HG02759 (cell line): Measurements from ENCODE around the gene PLXDC1.

Experiments used
- ATAC-seq: cut with Tn5 transposase; IDR thresholded peaks from one replicate; pipeline ENCODE4 v1.9.1; 2021; ENCODE audit warnings: mild to moderate bottlenecking, moderate library complexity; ENCODE audit not compliant: unreplicated experiment

Gene PLXDC1

GRCh38 chr17:39099663-39100286, 51.7 kb downstream of the PLXDC1 start:
- ATAC-seq: no peak

- ATAC-seq: no peak
Measured at GRCh38 chr17:39098588-39098987, 52.8 kb downstream of the PLXDC1 start.

- no peak for ATAC-seq
Measured at GRCh38 chr17:39097537-39097936, 53.9 kb downstream of the PLXDC1 start.

- ATAC-seq: no peak
Measured at GRCh38 chr17:39097150-39097519, 54.3 kb downstream of the PLXDC1 start.

GRCh38 chr17:39096508-39097149, 54.8 kb downstream of the PLXDC1 start:
- ATAC-seq: no peak

- no peak for ATAC-seq
Measured at GRCh38 chr17:39095309-39095686, 56.1 kb downstream of the PLXDC1 start.

- ATAC-seq: no peak
Measured at GRCh38 chr17:39094607-39095308, 56.7 kb downstream of the PLXDC1 start.

GRCh38 chr17:39092692-39093230, 58.7 kb downstream of the PLXDC1 start:
- ATAC-seq: no peak

- ATAC-seq: no peak
Measured at GRCh38 chr17:39090908-39091665, 60.4 kb downstream of the PLXDC1 start.

GRCh38 chr17:39090400-39090799, 61.0 kb downstream of the PLXDC1 start:
- no peak for ATAC-seq

- no peak for ATAC-seq
Measured at GRCh38 chr17:39084558-39084957, 66.9 kb downstream of the PLXDC1 start.

GRCh38 chr17:39083270-39083669, 68.2 kb downstream of the PLXDC1 start:
- ATAC-seq: no peak

- ATAC-seq: no peak
Measured at GRCh38 chr17:39082482-39082881, 69.0 kb downstream of the PLXDC1 start.

- no peak for ATAC-seq
Measured at GRCh38 chr17:39081851-39082250, 69.6 kb downstream of the PLXDC1 start.

GRCh38 chr17:39080421-39081078, 70.9 kb downstream of the PLXDC1 start:
- ATAC-seq: no peak

- no peak for ATAC-seq
Measured at GRCh38 chr17:39079836-39080235, 71.6 kb downstream of the PLXDC1 start.

- ATAC-seq: no peak
Measured at GRCh38 chr17:39077866-39078265, 73.6 kb downstream of the PLXDC1 start.

GRCh38 chr17:39077252-39077651, 74.2 kb downstream of the PLXDC1 start:
- no peak for ATAC-seq

GRCh38 chr17:39074676-39075075, 76.8 kb downstream of the PLXDC1 start:
- no peak for ATAC-seq

- ATAC-seq: no peak
Measured at GRCh38 chr17:39073916-39074315, 77.5 kb downstream of the PLXDC1 start.

GRCh38 chr17:39073353-39073752, 78.1 kb downstream of the PLXDC1 start:
- ATAC-seq: no peak
